ENCODE measurements around the gene UEVLD.

- TF ChIP-seq CTCF (conservative IDR thresholded peaks at IDR 0.05 in 1 of 2, IDR thresholded peaks at IDR 0.05 in 1 of 2; ENCODE audit: low read depth in 1 of 2, low read length in 2 of 2), result no peak
- no peak for TF ChIP-seq EZH2 (IDR thresholded peaks at IDR 0.05; ENCODE audit: low read length, missing control alignments)
These were observed 24.4 kb downstream of the UEVLD start for GRCh38 chr11:18564149-18564548.
